HCEC 1CT (cell line): ENCODE measurements around the gene HOXB6.
A peak's percentile ranks its signal among the peaks of the same experiment; 100 is the strongest.

ENCODE experiments used
- DNase-seq: peaks from one replicate; pipeline ENCODE4 v3.0.0-alpha.2; 2017

HOXB6 gene

DNA sequence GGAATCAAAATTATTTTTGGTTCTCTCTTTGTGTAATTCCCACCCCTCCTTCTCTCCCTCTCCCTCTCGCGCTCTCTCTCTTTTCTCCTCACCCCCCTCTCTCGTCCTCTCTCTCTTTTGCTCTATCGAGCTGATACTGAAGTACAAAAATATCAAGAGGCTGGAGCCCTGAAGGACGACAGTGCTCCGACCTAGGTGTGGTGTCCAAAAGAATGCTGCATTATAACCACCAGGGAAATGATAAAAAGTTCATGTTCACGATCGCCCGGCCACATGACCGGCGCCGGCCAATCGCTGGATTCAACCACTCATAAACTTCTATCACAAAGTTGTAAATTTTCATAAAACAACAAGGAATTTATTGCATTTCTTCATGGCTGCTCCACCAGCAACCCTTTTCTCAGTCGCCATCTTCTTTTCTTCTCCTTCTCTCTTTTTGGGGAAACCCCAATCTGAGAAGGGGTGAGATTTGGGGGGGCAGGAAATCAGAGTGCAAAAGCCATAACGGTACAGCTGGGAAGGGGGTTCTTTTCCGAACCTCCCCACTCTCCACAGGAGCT, at the start of gene HOXB6:
HOXB6 (minus strand) TSS at position 217 of the 560 bp plus-strand sequence. CDS start 6,836 bp downstream, outside the sequence.
- peak; percentile 47 for DNase-seq

DNA sequence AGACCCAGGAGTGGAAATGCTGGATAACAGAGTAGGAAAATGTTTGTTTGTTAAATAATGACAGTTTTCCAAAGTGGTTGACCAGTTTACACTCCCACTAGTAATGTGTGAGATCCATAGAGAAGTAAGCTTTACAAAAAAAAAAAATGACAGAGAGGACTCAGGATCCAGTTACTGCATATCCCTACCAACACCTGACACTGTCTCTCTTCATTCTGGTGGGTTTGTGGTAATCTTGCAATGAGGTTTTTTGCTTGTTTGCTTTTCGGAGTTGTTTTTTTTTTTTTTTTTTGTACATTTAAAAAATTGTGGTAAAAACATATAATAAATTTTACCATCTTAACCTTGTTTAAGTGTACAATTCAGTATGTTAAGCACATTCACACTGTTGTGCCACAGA, 45.0 kb upstream of the HOXB6 start:
- DNase-seq: no peak

DNA sequence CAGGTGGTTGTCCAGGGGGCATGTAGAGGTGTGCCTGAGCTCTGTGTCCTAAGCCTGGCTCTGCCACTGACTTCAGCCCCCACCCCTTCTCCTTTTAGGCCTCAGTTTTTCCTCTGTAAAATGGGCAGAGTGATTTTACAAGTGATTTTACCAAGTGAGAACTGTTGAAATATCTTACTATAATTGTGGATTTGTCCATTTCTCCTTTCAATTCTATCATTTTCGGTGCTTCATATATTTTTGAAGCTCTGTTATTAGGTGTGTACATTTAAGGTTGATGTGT, 43.1 kb upstream of the HOXB6 start:
- DNase-seq: no peak

DNA sequence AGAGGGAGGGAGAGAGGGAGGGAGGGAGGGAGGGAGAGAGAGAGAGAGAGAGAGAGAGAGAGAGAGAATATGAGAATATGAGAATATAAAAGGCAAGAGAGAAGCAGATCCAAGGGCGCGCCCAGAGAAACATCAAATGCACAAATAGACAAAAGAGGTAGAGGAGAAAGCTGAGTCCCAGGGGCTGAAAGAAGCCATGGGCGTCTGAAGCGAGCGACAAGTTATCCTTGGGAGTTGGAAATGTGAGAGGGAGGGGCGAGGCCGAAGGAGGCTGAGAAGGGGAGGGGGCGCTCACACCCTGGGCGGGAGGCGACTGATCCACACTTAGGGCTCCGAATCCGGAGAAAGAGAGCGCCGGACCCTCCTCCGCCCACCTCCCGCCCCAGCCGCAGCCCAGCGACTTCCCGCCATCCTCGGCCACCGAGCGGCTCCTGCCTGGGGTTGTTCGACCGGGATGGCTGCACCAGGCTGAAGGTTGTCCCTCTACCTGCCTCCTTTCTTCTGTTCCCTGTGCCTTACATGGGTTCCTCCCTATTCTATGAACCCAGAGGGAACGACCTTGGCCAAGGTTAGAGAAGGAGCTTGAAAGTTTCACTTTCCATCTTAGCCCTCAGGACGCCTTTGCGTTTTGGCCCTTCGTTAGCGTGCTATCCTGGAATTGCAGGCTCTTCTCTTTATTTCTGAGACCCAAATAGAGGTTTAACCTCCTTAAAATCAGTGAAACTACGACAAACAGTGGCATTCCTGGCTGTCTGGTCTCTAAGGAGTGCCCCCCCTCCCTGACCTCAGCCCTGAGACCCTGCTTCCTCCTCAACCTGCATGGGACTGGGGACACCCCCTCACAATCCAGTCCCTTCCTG, 42.5 kb upstream of the HOXB6 start:
- DNase-seq: no peak

DNA sequence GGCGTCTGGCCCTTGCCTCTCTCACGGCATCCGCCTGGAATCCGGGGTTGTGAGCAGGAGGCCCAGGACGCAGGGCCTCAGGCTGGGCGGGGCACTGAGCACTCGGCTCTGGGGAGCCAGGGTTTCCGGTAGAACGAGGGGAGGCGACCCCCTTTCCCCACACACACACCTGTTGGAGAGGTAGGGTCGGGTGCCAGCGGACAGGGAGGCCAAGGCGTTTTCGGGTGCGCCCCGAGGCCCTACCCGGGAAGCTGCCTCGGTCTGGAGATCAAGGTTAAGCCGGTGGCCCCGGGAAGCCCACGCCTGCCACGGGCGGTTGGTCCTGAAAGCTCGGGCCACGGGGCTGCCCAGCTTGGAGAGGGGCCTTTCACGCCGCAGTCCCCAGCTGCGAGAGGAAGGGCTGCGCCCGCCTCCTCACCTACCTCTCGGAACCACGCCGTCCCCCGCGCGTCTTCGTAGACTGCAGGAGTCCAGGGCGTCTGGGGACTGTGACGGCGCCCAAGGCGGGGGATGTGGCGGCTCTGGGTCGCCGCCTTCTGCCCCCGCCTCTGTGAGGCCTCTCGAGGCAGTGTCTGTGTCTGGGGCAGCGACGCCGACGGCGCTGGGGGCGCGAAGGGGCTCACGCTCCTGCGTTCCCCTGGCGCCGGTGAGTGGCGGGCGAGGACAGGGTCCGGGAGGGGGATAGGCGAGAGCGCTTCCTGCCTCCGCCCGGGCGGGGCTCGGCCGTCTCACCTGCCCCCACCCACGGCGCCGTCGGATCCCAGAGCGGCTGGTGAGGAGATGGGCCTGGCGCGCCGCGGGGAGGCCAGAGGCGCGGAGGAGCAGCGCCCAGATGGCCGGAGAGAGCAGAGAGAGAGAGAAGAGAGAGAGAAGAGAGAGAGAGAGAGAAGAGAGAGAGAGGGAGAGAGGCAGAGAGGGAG, 41.7 kb upstream of the HOXB6 start:
- no peak for DNase-seq

DNA sequence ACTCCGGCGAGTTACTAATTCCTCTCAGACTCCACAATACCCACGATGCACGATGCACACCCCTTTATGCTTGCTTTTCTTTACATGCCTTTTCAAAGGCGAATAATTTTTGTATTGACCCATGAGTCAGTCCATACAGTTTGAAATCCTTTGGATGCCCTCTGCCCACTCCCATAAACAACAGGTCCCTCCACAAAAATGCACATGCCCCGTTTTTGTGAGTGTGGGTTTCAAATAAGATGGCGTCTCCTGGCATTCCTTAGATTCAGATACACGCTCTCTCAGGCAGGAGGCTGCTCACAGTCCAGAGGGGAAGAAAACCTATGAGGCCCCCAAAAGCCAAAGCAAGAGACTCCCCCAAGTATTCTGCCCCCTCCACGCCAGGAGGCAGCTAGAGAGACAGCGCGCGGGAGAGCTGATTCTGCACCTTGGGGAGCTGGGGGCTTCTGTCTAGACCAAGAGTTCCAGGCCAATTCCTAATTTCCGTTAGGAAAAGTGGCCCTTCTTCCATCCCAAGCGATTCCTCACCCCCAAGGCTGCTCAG, 40.9 kb upstream of the HOXB6 start:
- no peak for DNase-seq

DNA sequence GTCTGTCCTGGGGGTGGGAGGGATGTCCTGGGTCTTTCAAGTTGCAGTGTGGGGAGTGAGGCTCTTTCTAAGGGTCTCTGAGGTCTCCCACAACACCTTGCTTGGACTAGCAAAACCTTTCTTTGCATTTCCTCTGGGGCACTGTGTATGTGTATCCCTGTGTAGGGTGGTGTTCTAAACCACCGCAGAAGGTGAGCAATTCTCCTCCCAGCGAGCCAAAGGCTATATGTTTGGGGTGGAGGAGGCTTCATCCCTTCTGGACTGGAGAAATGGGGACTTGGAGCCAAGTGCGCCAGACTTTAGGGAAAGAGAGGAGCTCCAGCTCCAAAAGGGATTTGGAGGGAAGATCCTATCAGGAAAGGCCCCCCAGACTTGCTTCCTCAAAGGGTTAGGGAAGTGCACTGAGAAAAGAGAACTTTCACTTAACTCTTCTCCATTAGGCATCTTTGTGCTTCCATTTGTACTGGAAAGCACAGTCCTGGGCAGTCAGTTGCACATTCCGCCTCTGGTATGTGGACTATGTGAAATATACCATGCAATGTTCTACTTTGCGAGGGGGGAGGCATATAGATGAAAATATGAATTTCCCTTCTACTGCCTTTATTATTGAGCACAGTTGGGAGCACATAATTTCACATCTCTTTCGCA, 40.2 kb upstream of the HOXB6 start:
- DNase-seq: no peak

DNA sequence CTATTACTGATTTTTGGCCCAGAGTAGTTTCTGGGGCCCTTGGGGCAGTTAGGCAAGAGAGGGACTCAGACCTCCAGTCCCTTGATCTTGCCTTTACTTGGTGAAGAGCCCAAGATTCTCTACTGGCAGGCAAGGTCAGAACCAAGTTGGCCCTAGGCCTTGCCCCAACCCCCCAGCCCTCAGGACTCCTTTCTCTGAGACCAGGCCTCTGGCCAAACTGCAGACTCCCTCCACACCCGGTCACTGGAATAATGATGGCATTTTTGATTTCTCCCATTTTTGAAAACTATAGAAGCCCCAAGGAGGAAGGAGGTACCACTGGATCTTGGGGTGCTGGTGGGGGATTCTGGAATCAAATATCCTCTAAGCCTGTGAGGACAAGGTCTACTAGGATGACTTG, 39.4 kb upstream of the HOXB6 start:
- DNase-seq: no peak

DNA sequence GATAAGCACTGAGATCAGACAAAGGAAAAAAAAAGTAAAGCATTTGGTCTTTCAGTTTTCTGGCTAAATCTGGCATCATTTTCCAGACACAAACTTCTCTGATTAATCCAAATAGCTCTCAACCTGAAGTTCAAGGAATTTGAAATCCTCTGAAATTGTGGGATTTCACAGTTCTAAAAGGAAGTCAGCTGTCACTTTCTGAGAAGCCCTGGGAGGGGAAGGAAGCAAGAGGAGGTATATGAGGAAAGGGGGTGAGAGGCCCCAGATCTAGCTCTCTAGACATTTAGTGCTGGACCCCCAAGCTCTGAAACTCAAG, 38.9 kb upstream of the HOXB6 start:
- DNase-seq: no peak

DNA sequence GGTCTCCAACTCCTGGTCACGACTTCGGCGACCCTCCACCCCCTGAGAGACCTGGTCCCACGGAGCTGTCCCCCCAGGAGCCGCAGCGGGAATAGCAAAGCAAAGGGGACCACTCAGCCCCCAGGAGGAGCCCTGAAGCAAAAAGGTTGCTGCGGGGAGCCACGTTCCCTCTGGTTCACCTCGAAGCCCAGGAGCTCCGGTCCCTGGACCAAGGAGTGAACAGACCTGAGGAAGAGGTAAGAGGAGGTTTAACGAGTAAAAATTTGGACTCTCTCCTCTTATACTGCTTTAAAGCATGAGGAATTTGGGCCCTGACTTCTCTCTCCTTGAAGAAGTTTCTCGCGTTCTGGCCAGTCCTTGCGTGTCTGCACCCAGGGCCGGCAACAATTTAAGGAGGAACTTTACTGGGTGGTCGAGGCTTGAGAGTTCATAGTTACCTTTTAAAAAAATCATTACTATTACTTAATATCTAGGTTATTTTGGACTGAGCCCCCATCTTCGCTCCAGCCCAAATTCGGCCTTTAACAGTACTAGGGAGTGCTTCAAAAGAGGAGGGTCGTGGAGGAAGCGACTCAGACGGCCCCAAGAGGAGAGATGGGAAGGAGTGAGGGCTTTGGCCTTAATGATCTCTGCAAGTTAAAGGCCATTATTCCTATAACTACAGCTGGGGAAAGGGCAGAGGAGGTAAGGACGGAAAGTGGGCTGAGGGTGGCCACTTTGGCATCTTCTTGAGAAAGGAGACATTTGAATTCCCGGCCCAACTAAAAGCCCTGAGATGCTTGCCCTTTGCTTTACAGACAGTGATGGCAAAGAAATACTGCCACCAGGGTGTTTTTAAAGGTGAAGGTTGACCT, 38.3 kb upstream of the HOXB6 start:
- DNase-seq: no peak

DNA sequence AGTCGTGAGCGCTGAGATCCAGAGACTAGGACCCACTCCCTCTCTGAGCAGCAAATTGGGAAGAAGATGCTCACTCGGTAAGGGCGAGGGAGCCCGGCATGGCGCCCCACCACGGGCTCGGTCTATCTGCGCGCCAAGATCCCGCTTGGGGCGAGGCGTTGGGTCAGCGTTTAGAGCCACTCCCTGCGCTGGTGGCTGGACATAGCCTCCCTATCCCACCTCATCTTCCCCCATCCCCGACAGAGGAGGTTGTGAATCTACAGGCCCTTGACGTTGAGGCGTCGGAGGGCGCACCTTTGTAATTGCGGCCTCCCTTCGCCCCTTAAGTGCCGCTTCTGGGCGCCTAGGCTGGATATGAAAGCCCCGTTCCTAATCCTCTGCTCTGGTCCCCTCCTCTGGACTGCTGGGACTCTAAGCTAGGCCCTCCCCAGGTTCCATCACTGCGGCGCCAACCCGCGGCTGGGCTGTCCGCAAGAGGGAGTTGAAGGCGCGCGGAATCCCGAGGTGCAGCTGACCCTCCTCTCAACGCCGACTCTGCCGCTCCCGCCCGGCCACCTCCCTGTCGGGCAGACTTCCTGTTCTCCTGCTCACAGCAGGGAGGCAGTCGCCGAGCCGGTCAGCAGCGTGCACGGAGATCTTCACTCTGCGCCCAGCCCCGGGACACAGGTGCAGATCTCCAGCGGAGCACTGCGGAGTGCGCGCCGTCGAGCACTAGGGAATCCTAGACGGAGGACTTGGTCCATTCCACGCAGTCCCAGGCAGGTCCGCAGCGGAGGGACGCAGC, 37.5 kb upstream of the HOXB6 start:
- DNase-seq: no peak

DNA sequence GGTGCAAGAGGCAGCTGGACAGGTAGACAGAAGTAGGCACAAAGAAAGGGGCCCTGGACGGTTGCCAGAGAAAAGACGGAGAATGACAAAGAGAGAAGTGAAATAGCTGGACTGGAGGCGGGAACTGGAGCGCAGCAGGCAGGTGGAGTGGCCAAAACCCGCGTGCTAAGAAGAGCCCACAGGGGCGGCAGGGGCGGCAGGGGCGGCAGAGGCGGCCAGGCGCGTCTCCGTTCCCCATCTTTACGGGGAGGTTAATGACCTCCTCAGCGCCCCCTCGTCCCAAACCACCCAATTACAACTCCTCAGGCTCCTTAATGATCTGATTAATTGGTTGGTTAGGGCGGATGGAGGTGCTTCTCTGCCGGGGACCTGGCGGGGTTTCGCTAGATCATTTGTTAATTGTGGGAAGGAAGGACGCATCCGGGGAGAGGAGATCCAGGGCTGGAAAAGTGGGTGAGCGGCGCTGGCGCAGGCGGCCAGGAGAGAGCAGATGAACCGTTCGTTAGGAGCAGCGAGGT, 36.8 kb upstream of the HOXB6 start:
- no peak for DNase-seq

DNA sequence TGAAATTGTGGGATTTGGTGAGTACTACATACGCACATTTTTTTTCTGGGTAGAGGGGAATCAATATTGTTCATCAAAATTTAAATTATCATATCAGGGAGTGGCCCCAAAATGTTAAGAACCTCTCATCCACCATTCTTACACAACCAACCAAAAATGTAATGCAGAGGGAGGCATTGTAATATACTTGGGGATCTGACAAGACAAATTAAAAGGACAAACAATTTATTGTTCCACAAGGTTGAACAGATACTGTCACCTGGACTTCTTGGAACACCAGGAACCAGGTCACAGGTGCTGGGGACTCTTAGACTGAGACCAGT, 36.0 kb upstream of the HOXB6 start:
- DNase-seq: no peak

DNA sequence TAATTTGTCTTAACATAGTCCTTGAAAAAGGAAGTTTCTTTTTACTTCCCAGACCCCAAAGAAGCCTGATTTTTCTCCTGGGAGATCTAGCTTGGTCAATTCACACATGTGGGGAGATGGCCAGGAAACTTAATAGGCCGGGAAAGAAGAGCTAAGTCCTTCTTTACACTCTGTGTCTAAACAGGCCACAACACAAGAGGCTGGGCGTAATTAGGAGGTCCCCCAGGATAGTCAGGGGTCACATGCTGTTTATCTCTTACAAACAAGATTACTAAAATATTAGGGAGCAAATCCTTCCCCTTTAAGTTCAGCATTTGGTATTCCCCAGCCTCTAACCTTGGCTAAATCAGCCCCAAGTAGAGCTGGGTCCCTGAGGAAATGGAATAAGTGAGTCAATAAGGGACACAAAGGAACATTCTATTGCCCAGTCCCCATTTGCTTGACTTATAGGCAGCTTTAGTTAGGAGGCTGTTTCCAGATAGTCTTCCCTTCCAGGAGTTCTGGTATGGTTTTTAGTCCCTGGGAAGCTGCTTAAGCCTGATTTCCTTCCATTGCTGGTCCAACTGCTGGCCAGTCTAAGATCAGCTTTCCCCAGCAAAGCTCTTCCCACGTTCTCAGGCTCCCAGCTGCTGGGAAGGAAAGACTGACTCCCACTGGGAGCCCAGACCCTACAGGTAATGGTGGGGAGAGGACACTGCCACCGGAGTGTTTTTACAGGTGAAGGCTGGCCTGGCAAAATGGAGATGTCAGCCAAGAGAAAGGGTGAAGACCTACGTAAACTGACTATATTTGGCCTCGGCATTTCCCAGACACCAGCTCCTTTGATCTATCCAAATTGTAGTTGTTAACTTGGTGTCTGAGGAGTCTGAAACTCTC, 35.4 kb upstream of the HOXB6 start:
- DNase-seq: no peak

DNA sequence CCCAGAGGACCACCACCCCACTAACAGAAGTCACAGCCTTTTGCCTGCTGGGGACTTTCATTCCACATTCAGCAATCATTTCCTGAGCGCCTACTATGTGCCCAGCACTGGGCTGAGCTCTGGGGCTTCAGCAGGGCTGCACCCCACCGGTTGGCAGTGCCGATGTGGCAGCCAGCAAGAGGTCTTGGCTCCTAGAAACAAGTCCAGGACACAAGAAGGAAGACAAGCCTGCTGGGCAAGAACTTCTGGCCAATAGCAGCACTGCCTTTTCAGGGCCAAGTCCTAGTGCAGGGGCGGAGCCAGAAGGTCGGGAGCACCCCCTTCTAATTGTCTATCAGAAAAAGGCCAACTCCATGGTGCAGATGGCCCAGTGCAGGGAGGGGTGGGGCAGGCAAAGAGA, 34.4 kb upstream of the HOXB6 start:
- no peak for DNase-seq

DNA sequence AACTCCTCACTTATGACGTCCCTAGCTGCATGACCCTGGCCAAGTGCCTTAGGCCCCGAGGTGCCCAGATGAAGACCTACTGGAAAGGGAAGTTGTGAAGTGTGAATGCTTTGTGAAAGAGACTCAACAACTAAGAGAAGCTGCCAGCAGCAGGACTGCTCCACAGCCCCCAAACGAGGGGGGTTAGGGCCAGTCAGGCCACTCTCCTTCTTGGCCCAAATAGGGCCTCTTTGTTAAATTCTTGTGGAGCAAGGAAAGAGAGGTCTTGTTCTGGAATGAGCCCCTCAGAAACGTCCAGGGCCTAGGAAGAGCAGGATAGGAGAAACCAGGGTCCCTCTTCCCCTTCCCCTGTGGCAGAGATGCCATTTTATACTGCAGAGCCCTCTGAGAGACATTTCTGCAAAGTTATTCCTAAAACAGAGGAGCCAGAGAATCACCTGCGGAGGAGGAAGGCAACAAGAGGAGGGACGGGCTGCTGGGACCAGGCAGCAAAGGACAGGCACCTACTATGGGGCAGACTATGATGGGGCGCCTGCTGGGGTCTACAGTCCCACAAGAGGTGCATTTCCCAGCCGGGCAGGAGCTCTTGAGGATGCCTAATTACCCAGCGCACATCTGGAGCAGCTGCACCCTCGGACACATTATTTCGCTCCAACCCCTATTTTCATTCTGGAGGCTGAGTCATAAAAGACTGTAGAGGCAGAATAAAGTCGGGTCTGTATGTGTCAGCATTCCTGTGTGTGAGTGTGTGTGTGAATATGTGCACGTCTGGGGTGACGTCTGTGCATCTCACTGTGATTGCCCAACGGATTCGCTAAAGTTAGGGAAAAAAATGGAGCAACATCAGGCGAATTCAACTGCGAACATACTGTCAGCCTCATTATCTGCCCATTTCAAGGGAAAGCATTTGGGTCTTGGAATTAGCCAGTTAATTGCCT, 32.8 kb upstream of the HOXB6 start:
- DNase-seq: peak; percentile 94

DNA sequence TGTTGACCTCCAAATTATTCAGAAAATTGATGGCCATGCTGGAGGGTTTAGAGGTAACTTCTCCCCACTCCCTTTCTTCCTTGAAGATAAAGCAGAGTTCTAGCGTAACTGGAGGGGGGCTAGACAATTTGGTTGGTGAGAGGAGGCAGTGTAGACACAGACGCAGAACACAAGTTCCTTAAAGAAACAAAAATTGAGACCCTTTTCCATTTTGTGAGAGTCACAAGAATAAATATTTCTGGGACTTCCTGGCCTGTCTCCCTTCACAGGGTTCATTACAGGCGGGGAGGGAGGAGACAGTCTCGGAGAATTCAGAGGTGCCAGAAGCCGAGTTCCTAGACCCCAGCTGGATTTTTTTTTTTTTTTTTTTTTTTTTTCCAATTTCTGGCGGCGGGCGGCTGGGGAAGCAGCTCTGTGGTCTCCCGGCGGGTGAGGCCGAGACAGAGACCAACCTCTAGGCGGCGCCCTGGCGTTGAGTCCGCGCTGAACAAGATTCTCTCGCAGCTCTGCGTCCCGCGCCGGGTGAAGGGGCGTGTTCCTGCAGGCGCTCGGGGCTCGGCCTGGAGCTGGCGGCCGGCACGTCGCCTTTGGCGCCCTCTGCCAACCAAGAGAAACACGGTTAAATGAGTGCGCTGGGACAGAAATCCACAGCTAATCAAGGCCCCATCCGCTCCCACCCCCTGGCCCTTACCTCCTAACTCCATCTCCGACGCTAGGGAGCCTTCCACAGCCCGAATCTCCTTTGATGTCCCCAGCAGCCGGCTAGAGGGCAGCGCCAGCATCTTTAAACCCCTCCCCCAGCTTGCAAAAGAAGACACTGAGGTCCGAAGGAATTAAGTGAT, 31.6 kb upstream of the HOXB6 start:
- peak; percentile 74 for DNase-seq
